Urothelium cell line (cell line): ENCODE measurements around the gene MROH8.
"Not testable (repeated sequence)": the region's sequence is repeated elsewhere in the genome, so short reads cannot be mapped to it uniquely, and the experiment has no call there.

Experiments
- DNase-seq: peaks from one replicate; pipeline ENCODE4 v3.0.0; 2011; ENCODE audit warnings: low spot score, mixed read lengths
- FAIRE-seq: peaks from 2 replicates; lab custom pipeline; 2011; peaks lifted over from hg19 to GRCh38; lab: Jason Lieb, UNC

The MROH8 gene

DNA sequence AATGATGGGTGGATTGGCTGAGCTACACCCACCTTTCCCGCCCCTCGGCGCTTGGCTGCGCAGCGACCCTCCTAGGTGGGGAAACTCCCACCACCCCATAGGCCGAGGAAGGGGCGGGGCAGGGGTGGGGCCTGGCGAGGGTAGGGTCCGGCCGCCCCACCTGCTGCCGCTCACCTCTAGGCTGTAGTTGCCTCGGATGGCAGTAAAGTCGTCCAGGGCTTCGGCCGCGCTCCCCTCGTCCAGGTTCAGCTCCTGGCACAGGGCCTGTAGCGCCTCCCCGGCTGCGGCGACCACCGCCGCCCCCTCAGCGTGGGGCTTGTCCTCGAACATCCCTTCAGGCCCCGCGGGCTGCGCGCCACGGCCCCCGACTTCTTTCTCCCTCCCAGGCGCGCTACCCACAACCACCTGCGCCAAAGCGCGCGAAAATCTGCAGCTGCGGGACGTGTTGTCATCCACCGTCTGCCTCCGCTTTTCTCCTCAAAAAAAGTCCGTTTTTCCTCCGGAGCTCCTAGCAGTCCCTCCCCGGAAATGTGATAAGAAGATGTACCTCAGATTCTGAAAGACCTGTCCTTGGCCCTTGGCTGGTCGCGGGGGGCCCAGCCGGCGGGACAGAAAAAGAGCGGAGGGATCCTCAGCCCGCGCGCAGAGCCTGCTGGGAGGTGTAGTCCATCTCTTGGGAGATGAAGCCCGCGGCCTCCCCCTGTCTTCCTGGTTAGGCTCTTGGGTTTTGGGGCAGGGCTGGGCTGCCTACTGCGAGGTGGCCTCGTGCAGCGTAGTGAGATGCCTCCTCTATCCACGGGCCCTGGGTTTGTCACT lies 83.5 kb downstream of the MROH8 start, which contains the start of gene RBL1:
Gene RBL1 (minus strand): TSS at position 399 of the 816 bp plus-strand sequence. CDS start 69 bp downstream, at position 330.
- FAIRE-seq (no peak), DNase-seq (peak; percentile 93)

DNA sequence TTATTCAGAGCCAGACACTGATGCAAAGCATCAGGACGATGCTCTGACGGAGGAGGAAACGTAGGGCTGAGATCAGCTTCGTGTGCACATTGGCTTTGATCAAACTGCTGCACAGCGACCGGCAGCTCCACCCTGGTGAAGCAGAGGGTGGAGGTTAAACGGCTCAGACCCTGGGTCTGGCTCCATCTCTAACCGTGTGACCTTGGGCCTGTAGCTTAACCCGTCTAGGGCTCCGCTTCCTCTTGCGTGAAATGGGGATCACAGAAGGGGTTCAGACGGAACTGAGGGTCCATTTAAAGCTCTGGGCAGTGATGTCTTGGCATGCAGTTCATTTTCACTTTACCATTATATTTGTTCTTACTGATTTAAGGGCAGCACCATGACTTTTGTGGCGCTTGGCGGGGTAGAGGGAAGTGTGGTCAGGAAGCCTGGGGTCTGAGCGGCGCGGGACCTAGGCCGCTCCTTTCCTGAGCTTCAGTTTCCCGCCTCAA lies 84.2 kb downstream of the MROH8 start:
- DNase-seq, result peak; percentile 44
- peak; percentile 32 for FAIRE-seq

DNA sequence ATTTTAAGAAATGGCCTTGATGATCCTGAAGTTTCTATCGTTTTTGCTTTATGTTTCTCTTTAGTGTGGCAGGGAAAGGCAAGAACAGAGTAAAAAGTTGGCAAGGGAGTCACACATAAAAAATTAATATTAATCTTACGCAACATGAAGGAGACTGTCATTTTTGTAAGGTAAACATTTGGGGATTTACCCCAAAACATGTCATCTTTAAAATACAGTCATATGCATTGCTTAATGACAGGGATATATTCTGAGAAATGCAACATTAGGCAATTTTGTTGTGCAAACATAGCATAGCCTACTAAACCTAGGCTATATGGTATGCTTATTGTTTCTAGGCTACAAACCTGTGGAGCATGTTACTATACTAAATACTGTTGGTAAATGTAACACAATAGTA lies 88.9 kb downstream of the MROH8 start:
- no peak for FAIRE-seq

DNA sequence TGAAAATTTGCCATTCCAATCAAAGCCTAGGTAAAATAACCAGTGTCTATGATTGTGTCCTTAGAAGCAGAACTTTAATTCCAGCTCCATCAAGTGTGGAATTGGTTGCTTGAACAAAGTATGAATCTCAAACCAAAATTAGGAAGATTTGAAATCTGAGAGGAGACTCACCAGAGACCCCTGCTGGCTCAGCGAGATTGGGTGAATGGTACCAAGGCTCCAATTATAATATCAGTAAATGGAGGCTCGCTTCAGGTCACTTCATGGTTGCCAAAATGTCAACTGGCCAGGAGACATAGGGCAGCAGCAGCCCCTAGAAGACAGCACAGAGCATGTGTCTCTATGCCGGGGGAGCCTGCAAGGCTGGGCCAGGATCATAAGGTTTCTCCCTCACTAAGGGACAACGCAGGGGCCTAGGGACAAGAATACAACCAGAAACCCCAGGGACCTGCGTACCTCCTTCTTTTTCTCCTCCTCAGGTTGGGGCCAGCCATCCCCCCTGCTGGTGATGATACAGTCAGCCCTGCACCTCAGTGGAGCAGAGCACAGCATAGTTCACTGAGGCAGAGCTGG lies 97.5 kb downstream of the MROH8 start:
- no peak for FAIRE-seq
- no peak for DNase-seq

More for the DNA sequence above, 88.9 kb downstream of the MROH8 start:
- DNase-seq, result no peak

DNA sequence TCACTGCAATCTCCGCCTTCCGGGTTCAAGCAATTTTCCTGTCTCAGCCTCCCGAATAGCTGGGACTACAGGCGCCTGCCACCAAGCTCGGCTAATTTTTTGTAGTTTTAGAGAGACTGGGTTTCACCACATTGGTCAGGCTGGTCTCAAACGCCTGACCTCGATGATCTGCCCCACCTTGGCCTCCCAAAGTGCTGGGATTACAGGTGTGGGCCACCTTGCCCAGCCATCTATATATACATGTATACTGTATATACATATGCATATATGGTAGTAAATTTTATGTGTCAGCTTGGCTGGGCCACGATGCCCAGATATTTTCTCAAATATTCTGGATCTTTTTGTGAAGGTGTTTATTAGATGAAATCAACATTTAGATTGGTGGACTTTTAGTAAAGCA lies 102.3 kb downstream of the MROH8 start:
- DNase-seq (no peak), FAIRE-seq (no peak)

- DNase-seq (no peak), FAIRE-seq (no peak)
Measured at GRCh38 chr20:37075932-37076685, 103.2 kb downstream of the MROH8 start.

DNA sequence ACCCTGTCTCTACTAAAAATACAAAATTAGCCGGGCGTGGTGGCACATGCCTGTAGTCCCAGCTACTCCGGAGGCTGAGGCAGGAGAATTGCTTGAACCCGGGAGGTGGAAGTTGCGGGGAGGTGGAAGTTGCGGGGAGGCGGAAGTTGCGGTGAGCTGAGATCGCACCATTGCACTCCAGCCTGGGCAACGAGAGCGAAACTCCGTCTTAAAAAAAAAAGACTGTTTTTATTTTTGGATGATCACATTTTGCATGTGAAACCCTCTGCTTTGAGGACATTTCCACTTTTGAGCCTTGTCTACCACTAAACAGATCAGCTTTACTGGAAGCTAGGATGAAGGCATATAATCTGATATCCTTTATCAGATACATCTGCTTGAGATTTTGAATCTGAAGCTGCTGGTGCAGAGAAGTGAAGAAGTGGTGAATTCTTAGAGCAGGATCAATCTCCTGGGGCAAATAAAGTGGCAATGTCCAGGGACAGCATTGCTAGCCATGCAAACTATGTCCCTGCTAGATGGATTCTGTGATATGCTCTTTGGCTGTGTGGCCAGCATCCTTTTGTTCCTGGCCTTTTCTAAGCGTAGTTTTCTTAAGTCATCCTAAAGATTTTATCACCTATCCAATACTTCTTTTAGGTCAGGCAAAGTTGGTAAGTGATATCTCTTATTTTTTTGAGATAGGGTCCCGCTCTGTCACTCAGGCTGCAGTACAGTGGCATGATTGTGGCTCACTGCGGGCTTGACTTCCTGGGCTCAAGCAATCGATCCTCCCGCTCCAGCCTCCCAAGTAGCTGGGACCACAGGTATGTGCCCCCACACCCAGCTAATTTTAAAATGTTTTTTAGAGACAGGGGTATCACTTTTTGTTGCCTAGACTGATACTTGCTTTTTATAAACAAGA lies 106.8 kb downstream of the MROH8 start:
- DNase-seq (no peak), FAIRE-seq (no peak)

DNA sequence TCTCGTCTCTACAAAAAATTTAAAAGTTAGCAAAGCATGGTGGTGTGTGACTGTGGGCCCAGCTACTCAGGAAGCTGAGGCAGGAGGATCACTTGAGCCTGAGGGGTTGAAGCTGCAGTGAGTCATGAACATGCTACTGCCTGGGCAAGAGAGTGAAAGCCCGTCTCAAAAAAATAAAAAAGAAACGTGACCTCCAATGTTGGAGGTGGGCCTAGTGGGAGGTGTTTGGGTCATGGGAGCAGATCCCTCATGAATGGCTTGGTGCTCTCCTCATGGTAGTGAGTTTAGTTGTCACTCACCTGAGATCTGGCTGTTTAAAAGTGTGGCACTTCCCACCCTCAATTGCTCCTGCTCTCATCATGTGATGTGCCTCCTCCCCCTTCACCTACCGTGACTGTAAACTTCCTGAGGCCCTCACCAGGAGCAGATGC lies 107.9 kb downstream of the MROH8 start:
- DNase-seq (no peak), FAIRE-seq (no peak)

DNA sequence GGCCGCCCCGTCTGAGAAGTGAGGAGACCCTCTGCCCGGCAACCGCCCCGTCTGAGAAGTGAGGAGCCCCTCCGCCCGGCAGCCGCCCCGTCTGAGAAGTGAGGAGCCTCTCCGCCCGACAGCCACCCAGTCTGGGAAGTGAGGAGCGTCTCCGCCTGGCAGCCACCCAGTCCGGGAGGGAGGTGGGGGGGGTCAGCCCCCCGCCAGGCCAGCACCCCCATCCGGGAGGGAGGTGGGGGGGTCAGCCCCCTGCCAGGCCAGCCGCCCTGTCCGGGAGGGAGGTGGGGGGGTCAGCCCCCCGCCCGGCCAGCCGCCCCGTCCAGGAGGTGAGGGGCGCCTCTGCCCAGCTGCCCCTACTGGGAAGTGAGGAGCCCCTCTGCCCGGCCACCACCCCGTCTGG lies 109.8 kb downstream of the MROH8 start:
- DNase-seq, FAIRE-seq: not testable (repeated sequence)

- DNase-seq (no peak), FAIRE-seq (no peak)
Measured at GRCh38 chr20:37066168-37066567, 113.2 kb downstream of the MROH8 start.

DNA sequence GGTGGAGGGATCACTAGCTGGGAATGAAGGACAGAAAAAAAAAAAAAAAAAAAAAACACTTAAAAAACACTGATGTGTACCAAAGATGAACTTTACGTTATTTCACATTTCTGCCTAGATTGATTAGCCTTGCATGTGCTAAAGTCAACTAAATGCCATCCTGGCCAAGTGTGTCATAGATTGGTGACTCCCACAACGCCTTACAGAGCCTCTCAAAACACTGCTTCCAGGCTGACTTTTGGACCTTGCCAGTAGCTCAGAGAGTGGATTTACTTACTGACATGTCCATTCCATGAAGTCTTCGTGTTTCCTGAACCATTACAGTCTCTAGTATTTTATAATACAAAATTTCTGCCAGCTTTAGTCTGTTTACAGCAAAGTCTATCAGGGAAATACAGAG lies 124.1 kb downstream of the MROH8 start:
- FAIRE-seq (no peak), DNase-seq (no peak)

- DNase-seq (no peak), FAIRE-seq (no peak)
Measured at GRCh38 chr20:37053230-37053950, 126.0 kb downstream of the MROH8 start.
